Stimulated activated CD8-positive, alpha-beta memory T cell treated with anti-CD3 and anti-CD28 coated beads, Interleukin-15, amount 100 ng/mL, for 4 hours (primary cell): ENCODE results near the gene EFCAB3.
"Not testable (repeated sequence)": the region's sequence is repeated elsewhere in the genome, so short reads cannot be mapped to it uniquely, and the experiment has no call there.

Experiments used
- DNase-seq, 2 donors: peaks; one replicate each; pipeline ENCODE4 v3.0.0-alpha.2; 2020; ENCODE audit warnings: low read depth in 2 of 2

EFCAB3 gene

DNA sequence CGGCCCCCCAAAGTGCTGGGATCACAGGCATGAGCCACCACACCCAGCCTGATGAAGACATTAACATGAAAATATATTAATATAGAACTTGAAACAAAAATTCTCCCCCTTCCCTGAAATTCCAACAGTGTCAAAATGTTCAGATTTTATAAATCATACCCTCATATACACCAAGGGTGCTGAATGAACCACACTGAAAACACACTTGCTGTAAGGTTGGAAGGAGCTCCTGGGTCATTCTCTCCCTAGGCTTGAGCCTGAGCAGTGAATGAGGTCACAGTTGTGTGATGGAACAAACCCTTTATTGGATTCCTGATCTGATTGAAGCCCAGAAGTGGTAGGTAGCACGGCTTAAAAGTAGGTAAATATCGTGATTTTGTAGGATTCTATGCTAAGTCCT is at the start of gene EFCAB3:
EFCAB3 (plus strand) TSS at position 301 of the 400 bp plus-strand sequence. CDS start 2,427 bp downstream, outside the sequence.
- DNase-seq = no peak

DNA sequence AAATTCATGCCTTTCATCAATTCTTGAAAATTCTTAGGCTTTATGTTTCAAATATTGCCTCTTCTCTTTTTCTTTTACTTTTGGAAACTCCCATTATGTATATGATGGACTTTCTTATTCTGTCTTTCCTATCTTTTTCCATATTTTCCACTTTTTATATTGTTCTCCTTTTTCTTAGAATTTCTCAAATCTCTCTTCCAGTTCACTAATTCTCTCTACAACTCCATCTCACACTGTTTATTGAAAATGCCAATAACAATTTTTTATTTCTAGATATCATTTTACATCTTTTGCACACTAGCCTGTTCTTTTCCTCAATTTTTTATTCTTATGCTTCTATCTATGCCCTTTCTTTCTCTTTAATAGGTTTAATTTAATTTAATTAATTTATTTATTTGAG is 43.8 kb upstream of the EFCAB3 start:
- no peak for DNase-seq

DNA sequence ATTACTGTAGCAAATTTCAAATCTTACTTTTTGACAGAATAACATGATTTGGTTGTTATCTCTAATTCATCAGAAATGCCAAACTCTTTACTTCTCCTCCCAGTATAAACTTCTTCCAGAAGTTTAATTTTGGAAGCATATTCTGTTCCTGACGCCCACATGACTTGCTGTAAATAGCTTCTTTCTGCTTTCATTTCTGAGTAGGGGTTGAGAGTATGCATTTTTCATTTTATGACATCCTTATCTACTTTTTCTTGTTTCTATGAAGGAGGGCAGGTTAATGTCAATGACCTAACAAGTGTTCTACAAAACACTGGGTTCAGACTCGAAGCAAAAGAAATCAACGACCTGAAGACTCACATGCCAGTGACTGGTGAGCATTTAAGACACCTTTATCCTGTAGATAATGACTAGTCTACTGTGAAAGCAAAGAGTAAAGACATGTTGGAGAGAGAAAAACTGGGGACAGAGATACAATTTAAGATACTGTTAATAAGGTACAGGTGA is 36.5 kb upstream of the EFCAB3 start:
- no peak for DNase-seq

DNA sequence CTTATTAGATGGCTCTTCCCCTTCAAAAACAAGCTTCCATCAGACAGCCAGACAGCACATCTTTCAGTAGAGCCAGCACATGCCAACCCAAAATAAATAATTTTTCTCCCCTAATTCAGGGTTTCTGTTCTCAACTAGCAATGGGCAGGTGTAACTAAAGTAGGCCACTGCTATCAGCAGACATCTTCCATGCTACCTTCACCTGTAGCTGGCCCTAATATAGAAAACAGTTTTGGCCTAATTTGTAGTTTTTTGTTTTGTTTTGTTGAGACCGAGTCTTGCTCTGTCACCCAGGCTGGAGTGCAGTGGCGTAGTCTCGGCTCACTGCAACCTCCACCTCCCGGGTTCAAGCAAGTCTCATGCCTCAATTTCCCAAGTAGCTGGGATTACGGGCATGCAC is 29.2 kb upstream of the EFCAB3 start:
- no peak for DNase-seq

GRCh38 chr17:62366191-62366590 is 14.2 kb upstream of the EFCAB3 start:
- no peak for DNase-seq

GRCh38 chr17:62381561-62381960 is 1.2 kb downstream of the EFCAB3 start:
- DNase-seq = no peak

GRCh38 chr17:62388856-62389255 is 8.5 kb downstream of the EFCAB3 start:
- no peak for DNase-seq

- DNase-seq = no peak
Measured at GRCh38 chr17:62392908-62393307, 12.6 kb downstream of the EFCAB3 start.

- no peak for DNase-seq
Measured at GRCh38 chr17:62398891-62399290, 18.5 kb downstream of the EFCAB3 start.

GRCh38 chr17:62405451-62405850 is 25.1 kb downstream of the EFCAB3 start:
- DNase-seq = no peak

- not testable (repeated sequence) for DNase-seq
Measured at GRCh38 chr17:62413090-62413489, 32.7 kb downstream of the EFCAB3 start.

DNA sequence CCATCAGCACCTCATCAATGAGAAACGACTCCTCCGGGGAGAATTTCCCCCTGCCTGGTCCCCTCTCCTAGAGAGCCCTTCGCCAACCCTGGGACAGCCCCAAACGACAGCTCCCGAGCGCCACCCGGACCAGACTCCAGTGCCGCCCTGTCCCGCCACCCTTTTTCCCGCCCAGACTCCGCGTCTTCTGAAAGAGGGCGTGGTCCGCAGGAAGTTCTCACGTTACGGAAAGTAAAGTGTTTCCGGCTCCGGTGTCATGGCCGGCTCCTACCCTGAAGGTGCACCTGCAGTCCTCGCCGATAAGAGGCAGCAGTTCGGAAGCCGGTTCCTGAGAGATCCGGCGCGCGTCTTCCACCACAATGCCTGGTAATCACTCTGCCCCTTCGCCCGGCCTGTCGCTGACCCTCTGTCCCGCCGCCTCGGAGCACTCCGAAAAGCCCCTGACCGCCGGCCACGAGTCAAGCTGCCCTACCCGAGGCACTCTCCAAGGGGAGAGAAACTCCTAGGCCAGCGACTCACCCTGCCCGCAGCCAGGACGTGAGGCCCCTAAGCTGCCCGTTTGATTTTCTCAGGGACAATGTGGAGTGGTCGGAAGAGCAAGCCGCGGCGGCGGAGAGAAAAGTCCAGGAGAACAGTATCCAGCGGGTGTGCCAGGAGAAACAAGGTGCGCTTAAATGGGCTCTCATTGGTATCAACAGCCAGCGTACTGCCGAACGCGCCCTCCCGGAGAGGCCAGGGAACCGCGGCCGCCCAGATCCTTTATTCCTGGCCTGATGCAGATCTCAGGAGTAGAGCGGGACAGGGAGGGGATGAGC is 43.5 kb downstream of the EFCAB3 start, which contains the start of gene METTL2A:
METTL2A (plus strand) TSS at position 251 of the 815 bp plus-strand sequence; CDS start at position 257, 6 bp downstream.
- peak; percentile 62 to 70 for DNase-seq

DNA sequence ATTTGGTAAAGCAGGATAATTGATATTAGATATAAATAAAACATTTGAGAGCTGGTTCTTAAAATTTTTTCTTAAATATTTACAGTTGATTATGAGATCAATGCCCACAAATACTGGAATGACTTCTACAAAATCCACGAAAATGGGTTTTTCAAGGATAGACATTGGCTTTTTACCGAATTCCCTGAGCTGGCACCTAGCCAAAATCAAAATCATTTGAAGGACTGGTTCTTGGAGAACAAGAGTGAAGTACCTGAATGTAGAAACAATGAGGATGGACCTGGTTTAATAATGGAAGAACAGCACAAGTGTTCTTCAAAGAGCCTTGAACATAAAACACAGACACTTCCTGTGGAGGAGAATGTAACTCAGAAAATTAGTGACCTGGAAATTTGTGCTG is 45.9 kb downstream of the EFCAB3 start:
- DNase-seq = not testable (repeated sequence)

DNA sequence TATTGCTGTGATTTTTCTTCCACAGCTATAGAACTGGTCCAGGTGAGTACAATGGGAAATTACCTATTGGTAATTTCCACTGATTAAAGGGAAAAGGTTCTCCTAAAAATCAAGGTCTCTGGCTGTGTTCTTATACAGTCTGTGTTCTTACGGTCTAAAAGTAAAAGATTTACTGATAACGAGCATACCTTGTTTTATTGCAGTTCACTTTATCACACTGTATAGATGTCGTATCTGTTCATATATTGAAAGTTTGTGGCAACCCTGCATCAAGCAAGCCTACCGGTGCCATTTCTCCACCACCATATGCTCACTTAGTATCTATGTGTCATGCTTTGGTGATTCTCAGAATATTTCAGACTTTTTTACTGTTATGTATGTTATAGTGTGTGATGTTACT is 54.9 kb downstream of the EFCAB3 start:
- not testable (repeated sequence) for DNase-seq

DNA sequence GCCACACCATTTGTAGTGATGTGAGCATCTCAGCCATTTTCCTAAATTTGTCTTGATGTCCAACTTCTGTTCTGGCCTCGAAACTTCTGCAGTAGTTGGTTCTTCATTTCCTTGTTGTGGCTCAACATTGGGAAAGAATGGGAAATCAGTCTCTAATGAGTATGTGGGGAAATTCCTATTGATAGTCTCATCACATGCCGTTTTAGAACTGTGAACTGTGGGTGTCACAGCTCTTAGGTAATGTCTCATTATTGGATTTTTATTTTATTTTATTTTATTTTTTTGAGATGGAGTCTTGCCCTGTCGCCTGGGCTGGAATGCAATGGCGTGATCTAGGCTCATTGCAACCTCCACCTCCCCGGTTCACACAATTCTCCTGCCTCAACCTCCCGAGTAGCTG is 60.8 kb downstream of the EFCAB3 start:
- DNase-seq = not testable (repeated sequence)

GRCh38 chr17:62444063-62444462 is 63.7 kb downstream of the EFCAB3 start:
- no peak for DNase-seq

DNA sequence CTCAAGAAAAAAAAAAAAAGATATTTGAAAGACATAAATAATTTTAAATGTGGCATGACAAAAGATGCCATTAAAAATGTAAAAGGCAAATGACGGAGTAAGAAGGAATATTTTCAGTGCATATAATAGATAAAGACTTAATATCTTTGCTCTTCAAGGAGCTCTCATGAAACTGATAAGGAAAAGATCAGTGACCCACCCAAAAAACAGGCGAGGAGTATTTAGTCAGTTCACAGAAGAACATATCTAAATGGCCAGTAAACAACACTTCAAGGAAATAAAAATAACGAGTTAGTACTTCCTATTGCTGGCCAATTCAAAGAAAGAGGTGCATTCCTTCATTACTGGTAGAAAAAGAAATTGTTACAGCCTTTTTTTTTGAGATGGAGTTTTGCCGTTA is 65.4 kb downstream of the EFCAB3 start:
- not testable (repeated sequence) for DNase-seq

DNA sequence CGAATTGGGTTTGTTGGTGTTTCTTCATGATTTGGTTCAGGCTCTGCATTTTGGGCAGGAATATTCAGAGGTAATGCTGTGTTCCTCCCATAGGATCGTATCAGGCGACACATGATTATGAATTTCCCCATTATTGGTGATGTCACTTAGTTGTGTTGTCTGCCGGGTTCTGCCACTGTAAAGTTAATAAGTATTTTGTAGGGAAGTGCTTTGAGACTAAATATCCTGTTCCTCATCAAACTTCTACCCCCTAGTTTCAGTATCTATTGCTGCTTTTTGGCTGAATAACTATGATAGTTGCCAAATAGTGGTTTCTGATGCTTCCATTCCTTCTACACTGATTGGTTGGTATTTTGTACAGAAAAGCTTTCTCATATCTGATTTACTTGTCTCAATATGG is 71.8 kb downstream of the EFCAB3 start:
- DNase-seq = not testable (repeated sequence)

GRCh38 chr17:62453041-62453440 is 72.7 kb downstream of the EFCAB3 start:
- DNase-seq = not testable (repeated sequence)

DNA sequence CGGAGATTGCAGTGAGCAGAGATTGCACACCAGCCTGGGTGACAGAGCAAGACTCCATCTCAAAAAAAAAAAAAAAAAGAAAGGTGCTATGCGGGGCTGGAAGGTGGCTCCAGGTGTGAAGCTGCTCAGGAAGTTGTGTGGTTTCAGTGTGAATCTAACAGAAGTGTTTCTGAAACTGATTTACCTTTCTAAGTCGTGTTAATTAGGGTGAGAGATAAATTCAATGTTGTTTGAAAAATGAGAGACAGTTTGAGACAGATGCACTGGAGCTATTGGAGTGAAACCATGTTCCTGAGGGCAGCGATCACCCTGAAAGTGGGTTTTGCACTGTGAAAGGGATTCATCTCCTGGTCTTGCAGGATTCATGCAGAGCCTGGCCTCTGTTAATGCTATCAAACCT is 73.3 kb downstream of the EFCAB3 start:
- DNase-seq = not testable (repeated sequence)

- DNase-seq = not testable (repeated sequence)
Measured at GRCh38 chr17:62454111-62454510, 73.8 kb downstream of the EFCAB3 start.

DNA sequence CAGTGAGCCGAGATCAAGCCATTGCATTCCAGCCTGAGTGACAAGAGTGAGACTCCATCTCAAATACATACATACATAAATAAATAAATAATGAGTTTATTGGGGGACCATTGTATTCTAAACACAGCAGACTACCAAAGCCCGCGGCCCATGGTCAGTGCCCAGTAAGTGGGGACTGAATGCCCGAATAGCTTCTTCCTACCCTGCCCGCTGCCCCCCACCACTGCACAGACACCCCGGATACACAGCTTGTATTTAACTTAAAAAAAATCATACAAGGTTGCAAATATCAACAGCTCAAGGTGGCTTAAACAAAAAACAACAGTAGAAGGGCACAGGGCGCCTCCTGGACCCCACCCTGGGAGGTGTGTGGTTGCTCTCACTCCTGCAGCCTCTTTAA is 75.7 kb downstream of the EFCAB3 start:
- DNase-seq = no peak

DNA sequence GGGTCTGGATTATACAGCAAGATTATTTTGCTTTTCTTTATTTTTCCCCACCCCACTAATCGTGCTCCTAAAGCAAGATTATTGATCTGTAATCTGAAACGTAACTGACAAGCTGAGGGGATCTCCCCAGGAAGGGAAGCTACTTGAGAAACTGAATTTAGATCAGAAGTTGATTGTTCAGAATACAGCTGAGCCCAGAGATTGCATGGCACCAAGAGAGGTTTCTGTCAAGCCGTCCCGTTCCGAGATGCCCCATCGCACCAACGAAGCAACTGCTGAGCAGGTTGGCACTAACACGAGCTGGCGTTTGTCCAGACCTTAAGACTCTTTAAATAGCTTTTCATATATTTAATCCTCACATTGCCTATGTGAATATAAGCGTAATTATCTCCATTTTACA is 78.1 kb downstream of the EFCAB3 start:
- not testable (repeated sequence) for DNase-seq
